Mammary epithelial cell (primary cell): ENCODE data around the gene KRT3.

Experiments used
- EZH2 ChIP-seq: IDR thresholded peaks from 2 replicates; pipeline ENCODE4 v1.6.1; 2012; ENCODE audit warnings: low read length, inconsistent platforms, borderline replicate concordance
- TF ChIP-seq, protein P1 (sequence below), 2 donors: IDR thresholded peaks in 1 of 2; conservative IDR thresholded peaks in 1 of 2; 2 replicates each; pipeline ENCODE4 v1.5.1; 2011 to 2012; ENCODE audit warnings: inconsistent platforms in 2 of 2, low read length in 2 of 2, mild to moderate bottlenecking in 2 of 2, control low read depth in 1 of 2, low read depth in 1 of 2; ENCODE audit not compliant: insufficient read depth in 1 of 2; ENCODE audit errors: extremely low read depth in 1 of 2

- TF ChIP-seq, protein P1, sequence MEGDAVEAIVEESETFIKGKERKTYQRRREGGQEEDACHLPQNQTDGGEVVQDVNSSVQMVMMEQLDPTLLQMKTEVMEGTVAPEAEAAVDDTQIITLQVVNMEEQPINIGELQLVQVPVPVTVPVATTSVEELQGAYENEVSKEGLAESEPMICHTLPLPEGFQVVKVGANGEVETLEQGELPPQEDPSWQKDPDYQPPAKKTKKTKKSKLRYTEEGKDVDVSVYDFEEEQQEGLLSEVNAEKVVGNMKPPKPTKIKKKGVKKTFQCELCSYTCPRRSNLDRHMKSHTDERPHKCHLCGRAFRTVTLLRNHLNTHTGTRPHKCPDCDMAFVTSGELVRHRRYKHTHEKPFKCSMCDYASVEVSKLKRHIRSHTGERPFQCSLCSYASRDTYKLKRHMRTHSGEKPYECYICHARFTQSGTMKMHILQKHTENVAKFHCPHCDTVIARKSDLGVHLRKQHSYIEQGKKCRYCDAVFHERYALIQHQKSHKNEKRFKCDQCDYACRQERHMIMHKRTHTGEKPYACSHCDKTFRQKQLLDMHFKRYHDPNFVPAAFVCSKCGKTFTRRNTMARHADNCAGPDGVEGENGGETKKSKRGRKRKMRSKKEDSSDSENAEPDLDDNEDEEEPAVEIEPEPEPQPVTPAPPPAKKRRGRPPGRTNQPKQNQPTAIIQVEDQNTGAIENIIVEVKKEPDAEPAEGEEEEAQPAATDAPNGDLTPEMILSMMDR (conservative IDR thresholded peaks at IDR 0.05 in 1 of 2, IDR thresholded peaks at IDR 0.05 in 1 of 2; ENCODE audit: extremely low read depth in 1 of 2, insufficient read depth in 1 of 2, low read depth in 1 of 2, low read length in 2 of 2), result no peak
- TF ChIP-seq EZH2, result no peak
These were observed 12.2 kb downstream of the KRT3 start for GRCh38 chr12:52783563-52784316.
